Muscle layer of colon (tissue), 2 donors: ENCODE measurements around the gene SUSD4.
"Not testable (repeated sequence)": the region's sequence is repeated elsewhere in the genome, so short reads cannot be mapped to it uniquely, and the experiment has no call there.

ENCODE experiments used
- H3K27ac ChIP-seq: one replicate; pipeline ENCODE4 v1.7.0; 2013; ENCODE audit warnings: low read depth, mild to moderate bottlenecking, low read length, moderate library complexity
- H3K27me3 ChIP-seq, 2 donors: one replicate each; pipeline ENCODE4 v1.7.0; 2013; ENCODE audit warnings: low read length in 2 of 2, mild to moderate bottlenecking in 2 of 2; ENCODE audit not compliant: insufficient read depth in 2 of 2, control insufficient read depth in 1 of 2
- H3K36me3 ChIP-seq: one replicate; pipeline ENCODE4 v1.7.0; 2013; ENCODE audit warnings: mild to moderate bottlenecking, low read length; ENCODE audit not compliant: insufficient read depth
- H3K4me1 ChIP-seq: one replicate; pipeline ENCODE4 v1.7.0; 2013; ENCODE audit warnings: mild to moderate bottlenecking, low read length; ENCODE audit not compliant: insufficient read depth
- H3K4me3 ChIP-seq, 2 donors: one replicate each; pipeline ENCODE4 v1.7.0; 2013; ENCODE audit warnings: low read length in 2 of 2, low read depth in 1 of 2, mild to moderate bottlenecking in 1 of 2, moderate library complexity in 1 of 2
- H3K9ac ChIP-seq: one replicate; pipeline ENCODE4 v1.7.0; 2013; ENCODE audit warnings: low read length
- H3K9me3 ChIP-seq: one replicate; pipeline ENCODE4 v1.7.0; 2013; ENCODE audit warnings: mild to moderate bottlenecking, low read length
- donor health status: abdominal sarcoma.
- donor health status: Adenocarcinoma of cecum.

Gene SUSD4

DNA sequence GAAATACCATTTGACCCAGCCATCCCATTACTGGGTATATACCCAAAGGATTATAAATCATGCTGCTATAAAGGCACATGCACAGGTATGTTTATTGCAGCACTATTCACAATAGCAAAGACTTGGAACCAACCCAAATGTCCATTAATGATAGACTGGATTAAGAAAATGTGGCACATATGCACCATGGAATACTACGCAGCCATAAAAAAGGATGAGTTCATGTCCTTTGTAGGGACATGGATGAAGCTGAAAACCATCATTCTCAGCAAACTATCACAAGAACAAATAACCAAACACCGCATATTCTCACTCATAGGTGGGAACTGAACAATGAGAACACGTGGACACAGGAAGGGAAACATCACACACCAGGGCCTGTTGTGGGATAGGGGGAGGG, 80.3 kb downstream of the SUSD4 start:
- H3K4me3 ChIP-seq, H3K9ac ChIP-seq, H3K9me3 ChIP-seq, H3K36me3 ChIP-seq, H3K27me3 ChIP-seq, H3K27ac ChIP-seq, H3K4me1 ChIP-seq: not testable (repeated sequence)

DNA sequence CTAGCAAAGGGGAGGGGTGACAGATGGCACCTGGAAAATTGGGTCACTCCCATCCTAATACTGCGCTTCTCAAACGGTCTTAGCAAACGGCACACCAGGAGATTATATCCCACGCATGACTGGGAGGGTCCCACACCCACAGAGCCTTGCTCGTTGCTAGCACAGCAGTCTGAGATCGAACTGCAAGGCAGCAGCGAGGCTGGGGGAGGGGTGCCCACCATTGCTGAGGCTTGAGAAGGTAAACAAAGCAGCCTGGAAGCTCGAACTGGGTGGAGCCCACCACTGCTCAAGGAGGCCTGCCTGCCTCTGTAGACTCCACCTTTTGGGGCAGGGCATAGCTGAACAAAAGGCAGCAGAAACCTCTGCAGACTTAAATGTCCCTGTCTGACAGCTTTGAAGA, 85.7 kb downstream of the SUSD4 start:
- H3K9me3 ChIP-seq, H3K27me3 ChIP-seq, H3K9ac ChIP-seq, H3K36me3 ChIP-seq, H3K4me1 ChIP-seq, H3K27ac ChIP-seq, H3K4me3 ChIP-seq: not testable (repeated sequence)

DNA sequence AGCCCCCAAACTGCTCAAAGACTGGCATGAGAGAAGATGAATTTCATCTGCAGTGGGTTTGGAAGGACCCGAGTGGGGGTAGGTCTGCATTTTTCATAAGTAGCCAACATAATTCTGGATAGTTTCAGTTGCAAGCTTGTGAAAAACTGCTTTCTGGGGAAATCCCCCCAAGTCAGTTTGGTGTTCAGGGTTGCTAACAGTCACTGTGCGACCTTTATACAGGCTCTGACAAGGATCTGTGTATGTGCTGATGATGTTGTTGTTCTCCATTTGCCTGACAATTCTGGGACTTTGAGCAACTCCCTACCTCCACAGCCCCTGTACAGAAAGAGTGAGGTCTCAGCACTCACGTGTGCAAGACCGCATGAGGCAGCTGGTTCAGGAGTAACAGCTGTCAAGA, 87.9 kb downstream of the SUSD4 start:
- no peaks in the 10 kb centered on the region for H3K4me1 ChIP-seq
- H3K9me3 ChIP-seq = no peaks in the 10 kb centered on the region
- no peaks in the 10 kb centered on the region for H3K36me3 ChIP-seq
- H3K27ac ChIP-seq = no peak overlapping the region
- H3K9ac ChIP-seq = no peak overlapping the region
- H3K27me3 ChIP-seq = no peaks in the 10 kb centered on the region
- H3K4me3 ChIP-seq = no peak overlapping the region

DNA sequence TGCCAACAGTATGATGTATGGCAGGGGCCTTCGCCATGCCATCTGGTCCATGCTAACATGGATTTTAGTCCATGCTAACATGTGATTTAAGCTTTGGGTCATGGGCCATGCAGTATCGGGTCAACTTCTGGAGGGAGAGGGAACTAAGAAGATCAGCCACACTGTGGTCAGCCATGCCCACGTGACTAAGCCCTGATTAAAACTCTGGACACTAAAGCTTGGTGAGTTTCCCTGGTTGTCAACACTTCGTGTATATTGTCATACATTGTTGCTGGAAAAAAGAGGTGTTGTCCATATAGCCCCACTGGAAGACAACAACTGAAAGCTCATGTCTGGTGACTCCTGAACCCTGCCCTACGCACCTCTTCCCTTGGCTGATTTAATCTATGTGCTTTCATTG, 90.5 kb downstream of the SUSD4 start:
- no peaks in the 10 kb centered on the region for H3K9me3 ChIP-seq
- H3K4me3 ChIP-seq = no peak overlapping the region
- no peaks in the 10 kb centered on the region for H3K36me3 ChIP-seq
- H3K27me3 ChIP-seq = no peaks in the 10 kb centered on the region
- H3K9ac ChIP-seq = no peak overlapping the region
- no peak overlapping the region for H3K27ac ChIP-seq
- H3K4me1 ChIP-seq = no peaks in the 10 kb centered on the region

GRCh38 chr1:223271085-223271781, 92.7 kb downstream of the SUSD4 start:
- Histone ChIP-seq H3K9ac (no peak overlapping the region), H3K27me3 (no peaks in the 10 kb centered on the region), H3K9me3 (no peaks in the 10 kb centered on the region), H3K36me3 (no peaks in the 10 kb centered on the region), H3K27ac (no peak overlapping the region), H3K4me1 (no peaks in the 10 kb centered on the region), H3K4me3 (no peak overlapping the region)

DNA sequence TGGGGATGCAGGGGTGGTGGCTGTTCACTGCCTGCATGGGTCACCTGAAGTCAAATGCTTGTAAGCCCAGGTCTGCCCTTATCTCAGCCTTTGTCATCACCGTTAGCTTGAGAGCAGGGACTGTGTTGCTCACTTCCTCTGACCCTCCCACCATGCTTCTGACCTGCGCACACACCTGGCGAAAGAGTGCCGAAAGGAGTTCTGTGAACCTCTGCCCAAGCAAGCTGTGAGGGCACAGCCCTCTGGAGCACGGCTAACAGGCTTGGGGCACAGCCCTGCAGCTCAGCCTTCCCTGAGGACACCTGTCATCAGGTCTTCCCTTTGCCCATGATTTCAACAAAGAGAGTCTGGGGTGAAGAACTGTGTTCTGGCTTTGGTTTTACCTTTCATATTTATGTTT, 93.8 kb downstream of the SUSD4 start:
- H3K4me3 ChIP-seq = no peak overlapping the region
- no peaks in the 10 kb centered on the region for H3K36me3 ChIP-seq
- H3K4me1 ChIP-seq = no peaks in the 10 kb centered on the region
- H3K27me3 ChIP-seq = no peaks in the 10 kb centered on the region
- H3K9ac ChIP-seq = no peak overlapping the region
- no peaks in the 10 kb centered on the region for H3K9me3 ChIP-seq
- no peak overlapping the region for H3K27ac ChIP-seq

DNA sequence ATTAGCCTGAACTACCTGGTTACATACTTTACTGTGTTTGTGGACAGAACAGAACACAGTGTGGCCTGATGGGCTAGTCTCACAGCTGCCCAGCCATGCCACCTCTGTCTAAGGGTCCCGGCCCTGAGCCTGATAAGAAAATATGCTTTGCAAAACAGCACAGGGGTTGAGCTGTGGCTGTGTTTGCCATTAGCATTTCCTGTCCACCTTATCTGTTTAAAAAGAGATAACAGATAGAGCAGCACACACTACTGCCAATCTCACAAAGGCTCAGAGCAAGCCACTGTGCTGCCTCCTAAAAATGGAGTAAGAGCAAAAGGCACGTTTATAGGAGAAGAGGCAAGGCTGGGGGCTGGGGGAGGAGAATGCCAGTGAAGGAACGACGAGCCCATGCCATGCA, 95.0 kb downstream of the SUSD4 start:
- Histone ChIP-seq H3K27me3 (no peaks in the 10 kb centered on the region), H3K9ac (no peak overlapping the region), H3K4me3 (no peak overlapping the region), H3K9me3 (no peaks in the 10 kb centered on the region), H3K27ac (no peak overlapping the region), H3K4me1 (no peaks in the 10 kb centered on the region), H3K36me3 (no peaks in the 10 kb centered on the region)

- H3K36me3 ChIP-seq = no peaks in the 10 kb centered on the region
- H3K9me3 ChIP-seq = no peaks in the 10 kb centered on the region
- H3K27ac ChIP-seq = no peak overlapping the region
- H3K9ac ChIP-seq = no peak overlapping the region
- H3K27me3 ChIP-seq = no peaks in the 10 kb centered on the region
- no peak overlapping the region for H3K4me3 ChIP-seq
- H3K4me1 ChIP-seq = no peaks in the 10 kb centered on the region
These were observed 97.3 kb downstream of the SUSD4 start for GRCh38 chr1:223266632-223267172.

- Histone ChIP-seq H3K27me3 (no peaks in the 10 kb centered on the region), H3K27ac (no peak overlapping the region), H3K9me3 (no peaks in the 10 kb centered on the region), H3K36me3 (no peaks in the 10 kb centered on the region), H3K9ac (no peak overlapping the region), H3K4me1 (no peaks in the 10 kb centered on the region), H3K4me3 (no peak overlapping the region)
These were observed 98.7 kb downstream of the SUSD4 start for GRCh38 chr1:223264983-223265908.

DNA sequence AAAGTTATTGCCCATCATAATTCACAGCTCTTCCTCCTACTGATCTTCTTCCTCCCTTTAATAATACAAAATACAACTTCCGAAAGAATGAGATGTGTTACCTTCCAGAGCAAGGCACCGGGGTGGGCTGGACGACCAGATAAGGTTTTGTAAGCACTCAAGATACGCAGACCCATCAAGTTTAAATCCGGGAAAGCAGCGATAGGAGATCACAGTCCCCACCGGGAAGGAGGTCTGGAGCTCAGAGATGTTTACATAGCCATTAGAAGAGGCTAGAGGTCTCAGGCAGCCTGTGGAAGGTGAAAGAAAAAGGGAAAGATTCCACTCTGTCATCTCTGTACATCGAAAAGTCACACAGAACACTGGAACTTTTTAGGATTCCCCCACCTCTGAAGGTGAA, 99.4 kb downstream of the SUSD4 start:
- Histone ChIP-seq H3K4me3 (no peak overlapping the region), H3K36me3 (no peaks in the 10 kb centered on the region), H3K27me3 (no peaks in the 10 kb centered on the region), H3K27ac (no peak overlapping the region), H3K4me1 (no peaks in the 10 kb centered on the region), H3K9me3 (no peaks in the 10 kb centered on the region), H3K9ac (no peak overlapping the region)

DNA sequence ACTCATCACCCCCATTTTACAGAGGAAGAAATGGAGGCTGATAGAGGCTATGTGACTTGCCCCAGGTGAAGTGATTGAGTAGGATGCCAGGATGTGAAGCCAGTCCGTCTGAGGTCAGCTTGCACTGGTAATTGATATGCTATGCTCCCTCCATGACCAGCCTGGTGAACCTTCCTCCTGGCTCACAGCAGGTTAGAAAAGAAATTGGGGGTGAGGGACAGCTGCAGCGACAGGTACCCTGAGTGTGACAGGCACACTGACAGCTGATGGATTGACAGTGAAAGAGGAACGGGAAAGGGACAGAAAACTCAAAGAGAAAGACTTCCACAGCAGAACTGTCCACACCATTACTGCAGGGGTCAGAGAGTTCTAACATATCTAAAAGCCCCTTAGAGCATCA, 102.1 kb downstream of the SUSD4 start:
- H3K4me3 ChIP-seq = no peak overlapping the region
- H3K9me3 ChIP-seq = no peaks in the 10 kb centered on the region
- H3K27ac ChIP-seq = no peak overlapping the region

More for the DNA sequence above, 102.1 kb downstream of the SUSD4 start:
- no peaks in the 10 kb centered on the region for H3K27me3 ChIP-seq
- H3K36me3 ChIP-seq = no peaks in the 10 kb centered on the region
- H3K9ac ChIP-seq = no peak overlapping the region
- H3K4me1 ChIP-seq = no peaks in the 10 kb centered on the region
